ENCODE measurements around the gene CACNA1G. TPM values are rescaled to one million over a fixed set of nuclear protein-coding genes. Genes with fewer than 3 reads are reported as not detected.

Gene CACNA1G
- total RNA-seq: not detected
- long read RNA-seq: 0 reads

DNA sequence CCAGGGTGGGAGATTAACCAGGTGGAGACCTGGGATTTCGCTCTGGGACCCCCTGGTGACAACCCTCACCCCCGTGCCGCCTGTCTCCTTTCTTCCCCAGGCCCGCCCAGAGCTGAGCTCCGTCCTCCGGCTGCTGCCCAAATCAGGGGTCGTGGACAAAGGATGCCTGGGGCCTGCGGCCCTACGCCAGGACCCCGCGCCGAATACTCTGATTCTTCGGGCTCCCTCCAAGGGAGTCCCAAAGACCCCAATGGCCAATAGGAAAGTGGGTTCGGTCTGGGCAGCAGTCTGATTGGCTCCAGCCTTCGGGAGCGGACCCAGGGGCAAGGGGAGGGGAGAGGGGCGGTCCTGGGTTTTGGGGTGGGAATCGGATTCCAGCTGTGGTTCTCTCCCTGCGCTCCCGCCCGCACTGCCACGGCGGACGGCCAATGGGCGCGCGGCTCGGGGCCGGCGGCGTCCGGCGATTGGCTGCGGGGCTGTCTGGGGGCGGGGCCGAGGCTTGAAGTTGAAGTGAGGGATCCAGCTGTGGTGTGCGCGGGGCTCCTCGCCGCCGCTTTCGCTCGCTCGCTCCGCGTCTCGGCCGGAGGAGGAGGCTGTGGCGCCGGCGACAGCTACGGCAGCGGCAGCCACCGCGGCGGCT, at the start of gene CACNA1G:
Gene CACNA1G (plus strand): TSS at position 531 of the 640 bp plus-strand sequence. CDS start 745 bp downstream, outside the sequence.
- TF ChIP-seq, protein P1, sequence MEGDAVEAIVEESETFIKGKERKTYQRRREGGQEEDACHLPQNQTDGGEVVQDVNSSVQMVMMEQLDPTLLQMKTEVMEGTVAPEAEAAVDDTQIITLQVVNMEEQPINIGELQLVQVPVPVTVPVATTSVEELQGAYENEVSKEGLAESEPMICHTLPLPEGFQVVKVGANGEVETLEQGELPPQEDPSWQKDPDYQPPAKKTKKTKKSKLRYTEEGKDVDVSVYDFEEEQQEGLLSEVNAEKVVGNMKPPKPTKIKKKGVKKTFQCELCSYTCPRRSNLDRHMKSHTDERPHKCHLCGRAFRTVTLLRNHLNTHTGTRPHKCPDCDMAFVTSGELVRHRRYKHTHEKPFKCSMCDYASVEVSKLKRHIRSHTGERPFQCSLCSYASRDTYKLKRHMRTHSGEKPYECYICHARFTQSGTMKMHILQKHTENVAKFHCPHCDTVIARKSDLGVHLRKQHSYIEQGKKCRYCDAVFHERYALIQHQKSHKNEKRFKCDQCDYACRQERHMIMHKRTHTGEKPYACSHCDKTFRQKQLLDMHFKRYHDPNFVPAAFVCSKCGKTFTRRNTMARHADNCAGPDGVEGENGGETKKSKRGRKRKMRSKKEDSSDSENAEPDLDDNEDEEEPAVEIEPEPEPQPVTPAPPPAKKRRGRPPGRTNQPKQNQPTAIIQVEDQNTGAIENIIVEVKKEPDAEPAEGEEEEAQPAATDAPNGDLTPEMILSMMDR (IDR thresholded peaks at IDR 0.05): no peak
- peak; percentile 92 for DNase-seq
- Histone ChIP-seq H3K36me3 (no peaks in the 10 kb centered on the region), H3K4me3 (peak within 1 kb of the TSS; percentile 54), H3K9me3 (no peaks in the 10 kb centered on the region), H3K4me1 (peaks cover 30% of the 10 kb centered on the region), H3K27me3 (peaks cover 60% of the 10 kb centered on the region), H3K27ac (no peak within 1 kb of the TSS)
- ATAC-seq: peak; percentile 88
- intact Hi-C loops (cut with DNase I): loop anchor here (5.0 kb wide), 2 partner anchors 62 to 132 kb away; no protein-coding TSS in a partner anchor

DNA sequence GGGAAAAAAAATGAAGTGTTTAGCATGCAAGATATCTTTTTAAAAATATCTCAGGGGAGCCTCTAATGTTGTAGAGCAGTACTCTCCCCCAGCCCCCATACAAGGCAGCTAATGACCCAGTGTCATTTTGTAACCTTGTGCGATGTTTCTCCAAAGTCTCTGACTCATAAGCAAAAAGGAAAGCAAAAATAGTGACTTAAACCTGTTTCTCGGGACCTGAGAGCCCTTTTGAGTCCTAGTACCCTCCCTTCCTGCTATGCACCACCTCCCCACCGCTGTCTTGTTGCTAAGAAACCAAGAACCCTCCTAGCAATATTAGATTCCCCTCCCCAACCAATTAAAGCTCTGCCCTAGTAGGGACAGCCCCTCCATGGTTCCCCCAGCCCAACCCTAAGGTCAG, 49.5 kb upstream of the CACNA1G start:
- TF ChIP-seq, protein P1 (IDR thresholded peaks at IDR 0.05): no peak

DNA sequence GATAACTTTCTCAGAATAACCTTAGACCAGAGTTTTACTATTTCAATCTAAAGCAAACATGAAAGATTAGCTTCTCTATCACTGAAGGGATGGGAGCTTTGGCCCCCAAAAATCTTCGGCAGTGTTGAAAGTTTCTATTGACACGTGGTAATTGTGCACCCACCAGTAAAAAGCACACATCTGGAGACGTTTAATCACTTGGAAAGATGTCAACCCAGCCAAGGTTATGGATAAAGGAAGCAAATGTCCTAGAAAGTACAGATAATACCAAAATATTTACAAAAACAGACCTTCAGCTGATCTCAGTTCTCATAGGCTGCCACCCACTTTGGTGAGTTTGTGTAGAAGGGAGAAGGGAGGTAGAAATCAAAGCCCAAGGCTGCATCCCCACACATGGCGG, 47.0 kb upstream of the CACNA1G start:
- no peak overlapping the region for H3K4me3 ChIP-seq

More for the DNA sequence above, 49.5 kb upstream of the CACNA1G start:
- Histone ChIP-seq H3K4me3 (no peak overlapping the region), H3K4me1 (no peaks in the 10 kb centered on the region), H3K27ac (no peak overlapping the region), H3K27me3 (no peaks in the 10 kb centered on the region), H3K9me3 (no peaks in the 10 kb centered on the region), H3K36me3 (no peaks in the 10 kb centered on the region)
- DNase-seq (no peak), ATAC-seq (no peak)
- intact Hi-C loops (cut with DNase I): no loop called here

DNA sequence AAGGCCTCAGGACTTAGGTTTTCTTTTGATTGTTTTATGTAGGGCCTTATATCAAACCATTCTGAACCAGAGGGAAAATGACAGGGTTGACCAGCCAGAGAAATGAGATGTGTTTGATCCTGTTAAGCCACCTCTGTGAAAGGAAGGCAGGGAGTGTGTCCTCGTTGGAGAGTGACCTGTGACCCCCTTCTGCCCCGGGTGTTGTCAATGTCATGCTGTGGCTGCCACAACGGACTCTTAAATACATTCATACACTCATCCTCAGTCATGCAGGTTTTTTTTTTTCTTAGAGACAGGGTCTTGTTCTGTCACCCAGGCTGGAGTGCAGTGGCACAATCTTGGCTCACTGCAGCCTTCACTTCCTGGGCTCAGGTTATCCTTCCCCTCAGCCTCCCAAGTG, 46.1 kb upstream of the CACNA1G start:
- ATAC-seq (no peak), DNase-seq (no peak)
- no peaks in the 10 kb centered on the region for H3K36me3 ChIP-seq
- TF ChIP-seq, protein P1 (IDR thresholded peaks at IDR 0.05): no peak
- intact Hi-C loops (cut with DNase I): no loop called here
- H3K27me3 ChIP-seq: no peaks in the 10 kb centered on the region
- H3K9me3 ChIP-seq: no peaks in the 10 kb centered on the region
- H3K4me1 ChIP-seq: no peaks in the 10 kb centered on the region
- no peak overlapping the region for H3K4me3 ChIP-seq
- no peak overlapping the region for H3K27ac ChIP-seq

More for the DNA sequence above, 47.0 kb upstream of the CACNA1G start:
- TF ChIP-seq, protein P1 (IDR thresholded peaks at IDR 0.05): no peak
- Histone ChIP-seq H3K27ac (no peak overlapping the region), H3K9me3 (no peaks in the 10 kb centered on the region), H3K4me1 (no peaks in the 10 kb centered on the region), H3K27me3 (no peaks in the 10 kb centered on the region), H3K36me3 (no peaks in the 10 kb centered on the region)
- intact Hi-C loops (cut with DNase I): no loop called here
- ATAC-seq: no peak
- no peak for DNase-seq

DNA sequence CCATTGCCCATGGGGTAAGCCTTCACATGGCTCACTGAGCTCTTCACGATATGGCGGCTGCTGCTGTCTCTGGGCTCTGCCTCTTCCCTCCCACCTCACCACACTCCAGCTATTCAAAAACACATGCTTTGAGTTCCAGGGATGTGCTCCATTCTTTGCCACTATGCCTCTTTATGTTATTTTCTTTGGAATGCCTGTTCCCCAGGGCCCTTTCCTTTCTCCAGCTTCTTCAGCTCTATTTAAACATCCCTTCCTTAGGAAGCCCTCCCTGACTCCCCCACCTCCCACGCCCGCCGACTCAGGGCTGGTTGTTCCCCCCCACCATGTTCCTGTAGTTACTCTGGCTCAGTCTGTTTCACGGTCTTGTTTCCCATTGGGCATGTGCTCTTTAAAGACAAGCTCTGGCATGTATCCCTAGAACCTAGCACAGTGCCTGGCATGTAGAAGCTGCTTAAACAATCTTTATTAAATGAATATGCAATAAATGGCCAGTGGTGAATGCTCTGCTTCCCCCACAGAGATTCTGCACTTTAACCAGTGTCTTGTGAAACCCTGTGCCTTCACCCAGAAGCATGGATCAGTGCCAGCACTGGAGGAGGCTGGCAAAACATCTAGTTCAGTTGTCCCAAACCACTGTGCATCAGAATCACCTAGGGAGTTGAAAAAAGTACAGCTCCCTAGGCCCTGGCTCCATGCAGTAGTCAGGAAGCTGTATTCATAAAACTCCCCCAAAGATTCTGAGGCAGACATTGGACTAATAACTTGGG, 45.4 kb upstream of the CACNA1G start:
- no peak overlapping the region for H3K27ac ChIP-seq
- no peaks in the 10 kb centered on the region for H3K4me1 ChIP-seq
- DNase-seq (no peak), ATAC-seq (no peak)
- no peaks in the 10 kb centered on the region for H3K9me3 ChIP-seq
- TF ChIP-seq, protein P1 (IDR thresholded peaks at IDR 0.05): no peak
- intact Hi-C loops (cut with DNase I): no loop called here
- H3K4me3 ChIP-seq: no peak overlapping the region
- H3K36me3 ChIP-seq: no peaks in the 10 kb centered on the region
- no peaks in the 10 kb centered on the region for H3K27me3 ChIP-seq

All from upper lobe of right lung (tissue), 1 donor.